Left lung (tissue), 10 donors: ENCODE results near the gene OTULINL. TPM values are rescaled to one million over a fixed set of nuclear protein-coding genes. Genes with fewer than 3 reads are reported as not detected.

ENCODE experiments used
- ATAC-seq: fragments of 200-7000 bp; cut with Tn5 transposase; one replicate; pipeline ENCODE4 v1.9.1; 2020; ENCODE audit warnings: moderate library complexity
- DNase-seq, 4 donors: peaks; one replicate each; pipeline ENCODE4 v3.0.0-alpha.2; 2013 to 2020
- H3K27ac ChIP-seq, 2 donors: fragments of 200-600 bp; sonication (generic) in 1 of 2; one replicate each; pipeline versions ENCODE4 v1.5.0 to v1.8.0; 2020 to 2021
- H3K27me3 ChIP-seq, 2 donors: fragments of 200-600 bp; sonication (generic) in 1 of 2; one replicate each; pipeline versions ENCODE4 v1.5.0 to v1.8.0; 2020 to 2021
- H3K36me3 ChIP-seq, 2 donors: fragments of 200-600 bp; sonication (generic) in 1 of 2; one replicate each; pipeline versions ENCODE4 v1.5.0 to v1.8.0; 2020 to 2021
- H3K4me1 ChIP-seq, 2 donors: fragments of 200-600 bp; one replicate each; pipeline ENCODE4 v1.8.0; 2021
- H3K4me3 ChIP-seq, 2 donors: fragments of 200-600 bp; sonication (generic) in 1 of 2; one replicate each; pipeline versions ENCODE4 v1.5.0 to v1.8.0; 2020 to 2021; ENCODE audit warnings: mild to moderate bottlenecking in 1 of 2
- H3K9me3 ChIP-seq, 2 donors: fragments of 200-600 bp; sonication (generic) in 1 of 2; one replicate each; pipeline versions ENCODE4 v1.5.0 to v1.8.0; 2020 to 2021
- CTCF ChIP-seq, 2 donors: fragments of 200-600 bp; sonication (generic) in 1 of 2; IDR thresholded peaks; one replicate each; pipeline versions ENCODE4 v1.5.0 to v1.8.0; 2021; ENCODE audit warnings: antibody characterized with exemption in 2 of 2
- intact Hi-C, 2 donors: fragments of 100-400 bp; cut with DNase I; formaldehyde crosslinking; loops; one replicate each; pipeline versions ENCODE4 v1.11.2 to v1.14.2; 2022
- polyA plus RNA-seq, 6 donors: library from polyadenylated mRNA; unstranded; fragments of 120-200 nt; gene quantifications; one replicate each; pipeline ENCODE4 v1.2.1, GENCODE V29; 2013; ENCODE audit not compliant: insufficient read length in 6 of 6
- total RNA-seq, 2 donors: library from RNA; stranded (reverse); fragmentation: NEBNext Ultra II Directional; extraction: Animal tissue kit (Norgen Biotek cat#: 25700); gene quantifications; one replicate each; pipeline ENCODE4 v1.2.1, GENCODE V29; 2021
- donor health status: DM: no; HTN: yes; CAD: no.
- donor health status: DM: no; HTN: no; CAD: no.

OTULINL gene
- total and polyA plus RNA-seq, 8 donors: 8.4 to 54.7 (median 9.5) TPM

GRCh38 chr5:14607104-14607503 is 25.5 kb downstream of the OTULINL start:
- no peaks in the 10 kb centered on the region for H3K9me3 ChIP-seq
- H3K36me3 ChIP-seq: peaks cover 0 to 43% of the 10 kb centered on the region in 2 donors
- no peaks in the 10 kb centered on the region for H3K27me3 ChIP-seq
- no peak for TF ChIP-seq CTCF (IDR thresholded peaks at IDR 0.05)
- DNase-seq: no peak
- H3K4me3 ChIP-seq: no peak overlapping the region
- ATAC-seq: no peak
- peak overlapping the region in 1 of 2 donors; percentile 59 for H3K27ac ChIP-seq
- H3K4me1 ChIP-seq: peaks cover 0 to 6% of the 10 kb centered on the region in 2 donors
- intact Hi-C loops: no loop called here

DNA sequence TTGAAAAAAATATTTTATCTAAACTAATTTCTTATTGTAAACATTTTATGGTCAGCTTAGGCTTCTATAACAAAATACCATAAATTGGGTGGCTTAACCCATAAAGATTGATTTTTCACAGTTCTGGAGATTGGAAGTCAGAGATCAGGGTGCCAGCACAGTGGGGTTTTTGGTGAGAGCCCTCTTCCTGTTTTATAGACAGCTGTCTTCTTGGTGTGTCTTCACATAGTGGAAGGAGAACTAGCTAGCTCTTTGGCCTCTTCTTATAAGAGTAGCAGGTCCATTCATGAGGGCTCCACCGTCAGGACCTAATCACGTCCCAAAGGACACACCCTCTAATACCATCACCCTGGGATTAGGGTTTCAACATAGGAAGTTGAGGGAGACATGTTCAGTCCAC is 26.6 kb downstream of the OTULINL start:
- intact Hi-C loops: no loop called here
- ATAC-seq: no peak

DNA sequence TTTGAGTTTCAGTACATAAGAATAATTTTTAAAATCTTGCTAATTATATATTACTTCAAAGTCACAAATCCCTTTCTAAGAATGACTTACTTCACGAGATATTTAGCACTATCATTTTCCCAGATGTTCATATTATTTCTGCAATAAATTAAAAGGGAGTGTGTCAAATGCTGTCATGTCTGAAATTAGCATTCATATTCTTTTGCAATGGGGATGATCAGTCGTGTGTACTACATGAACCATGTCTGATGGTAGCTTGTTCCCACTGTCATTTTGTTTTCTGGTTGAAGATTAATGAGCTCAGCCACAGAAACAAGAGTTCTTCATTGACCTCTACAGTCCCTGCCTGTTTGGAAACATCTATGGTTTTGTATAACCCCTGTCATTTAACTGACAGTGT is 30.1 kb downstream of the OTULINL start:
- no peak overlapping the region for H3K4me3 ChIP-seq
- intact Hi-C loops: no loop called here
- H3K27me3 ChIP-seq: no peaks in the 10 kb centered on the region
- peaks cover 0 to 65% of the 10 kb centered on the region in 2 donors for H3K36me3 ChIP-seq
- ATAC-seq (no peak), DNase-seq (no peak)
- peaks cover 0 to 6% of the 10 kb centered on the region in 2 donors for H3K4me1 ChIP-seq
- TF ChIP-seq CTCF (IDR thresholded peaks at IDR 0.05): no peak
- H3K9me3 ChIP-seq: no peaks in the 10 kb centered on the region
- no peak overlapping the region for H3K27ac ChIP-seq

More for the DNA sequence above, 26.6 kb downstream of the OTULINL start:
- no peak for TF ChIP-seq CTCF (IDR thresholded peaks at IDR 0.05)
- no peaks in the 10 kb centered on the region for H3K9me3 ChIP-seq
- H3K4me1 ChIP-seq: peaks cover 0 to 6% of the 10 kb centered on the region in 2 donors
- no peaks in the 10 kb centered on the region for H3K27me3 ChIP-seq
- H3K27ac ChIP-seq: no peak overlapping the region
- no peak overlapping the region for H3K4me3 ChIP-seq
- peaks cover 0 to 45% of the 10 kb centered on the region in 2 donors for H3K36me3 ChIP-seq
- DNase-seq: no peak

- intact Hi-C loops: no loop called here
- no peak overlapping the region for H3K4me3 ChIP-seq
- H3K27me3 ChIP-seq: no peaks in the 10 kb centered on the region
- ATAC-seq: peak; percentile 98
- H3K27ac ChIP-seq: no peak overlapping the region
- peaks cover 0 to 64% of the 10 kb centered on the region in 2 donors for H3K36me3 ChIP-seq
- no peak for TF ChIP-seq CTCF (IDR thresholded peaks at IDR 0.05)
- no peak for DNase-seq
- no peaks in the 10 kb centered on the region for H3K4me1 ChIP-seq
- H3K9me3 ChIP-seq: no peaks in the 10 kb centered on the region
Observed at GRCh38 chr5:14614490-14614889, 32.9 kb downstream of the OTULINL start.

DNA sequence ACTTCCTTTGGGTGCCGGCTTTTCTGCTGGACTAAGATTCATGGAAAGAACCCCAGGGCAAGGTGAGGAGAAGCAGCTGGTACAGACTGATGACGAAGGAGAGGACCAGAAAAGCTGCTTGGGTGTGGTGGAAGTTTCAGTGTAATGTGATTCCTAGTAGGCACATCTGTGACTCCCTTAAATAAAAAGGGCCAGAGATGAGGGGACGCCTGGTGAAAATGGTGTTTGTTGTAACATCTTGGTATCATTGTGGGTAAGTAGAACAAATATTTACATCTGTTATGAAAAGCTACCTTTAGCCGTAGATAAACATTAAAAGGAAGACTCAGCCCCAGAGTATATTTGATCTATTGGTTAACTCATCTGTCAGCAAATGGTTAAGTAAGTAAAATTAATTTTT is 33.8 kb downstream of the OTULINL start:
- peaks cover 0 to 55% of the 10 kb centered on the region in 2 donors for H3K36me3 ChIP-seq
- H3K27me3 ChIP-seq: no peaks in the 10 kb centered on the region
- H3K9me3 ChIP-seq: no peaks in the 10 kb centered on the region
- intact Hi-C loops: no loop called here
- no peaks in the 10 kb centered on the region for H3K4me1 ChIP-seq
- no peak for TF ChIP-seq CTCF (IDR thresholded peaks at IDR 0.05)
- H3K4me3 ChIP-seq: no peak overlapping the region
- DNase-seq: no peak
- no peak overlapping the region for H3K27ac ChIP-seq
- no peak for ATAC-seq
